ENCODE measurements around the gene PHOX2A. TPM values are rescaled to one million over a fixed set of nuclear protein-coding genes. Genes with fewer than 3 reads are reported as not detected.

PHOX2A gene
- total and polyA plus RNA-seq, 7 experiments from 2014 or later, result not detected

GRCh38 chr11:72228844-72229231, 15.1 kb downstream of the PHOX2A start:
- H3K9me3 ChIP-seq (ENCODE audit: control insufficient read depth in 2 of 3, low read length in 3 of 3), result no peaks in the 10 kb centered on the region
- Mint-ChIP-seq H3K36me3 (peaks cover 0 to 18% (median 0%) of the 10 kb centered on the region in 5 donors), H3K4me3 (no peak overlapping the region), H3K4me1 (peaks cover 0 to 20% (median 16%) of the 10 kb centered on the region in 7 donors), H3K27ac (peak overlapping the region in 3 of 9 donors; percentile 23 to 62 (median 59)), H3K27me3 (no peaks in the 10 kb centered on the region), H3K9me3 (no peaks in the 10 kb centered on the region)
- intact Hi-C loops (cut with micrococcal nuclease), result loop anchor here in 1 of 2 donors (10.0 kb wide), 2 partner anchors 1136 to 1954 kb away; partner anchors contain the start of gene PPFIA1
- H3K27me3 ChIP-seq (ENCODE audit: control insufficient read depth in 2 of 2, insufficient read depth in 2 of 2, low read length in 2 of 2), result no peaks in the 10 kb centered on the region
- no peak overlapping the region for H3K27ac ChIP-seq (ENCODE audit: low read depth, low read length)
- POLR2A ChIA-PET, result interaction anchor here (1.5 kb wide), 1 partner anchor 12 kb away, joined by 3 read pairs; no protein-coding TSS in a partner anchor
- peaks cover 0 to 66% (median 0%) of the 10 kb centered on the region in 3 experiments for H3K36me3 ChIP-seq (ENCODE audit: control insufficient read depth in 2 of 3, insufficient read depth in 3 of 3, low read length in 3 of 3)
- H3K4me3 ChIP-seq (ENCODE audit: low read length), result no peak overlapping the region
- peak in 1 of 9 donors; percentile 14 for DNase-seq
- CTCF ChIA-PET, result no interaction called here
- ATAC-seq, result no peak
- peaks cover 4 to 7% of the 10 kb centered on the region in 2 donors for H3K4me1 ChIP-seq (ENCODE audit: control insufficient read depth in 2 of 2, insufficient read depth in 2 of 2, low read length in 2 of 2)

- intact Hi-C loops (cut with micrococcal nuclease), result loop anchor here in 1 of 2 donors (10.0 kb wide), 2 partner anchors 1136 to 1954 kb away; partner anchors contain the start of gene PPFIA1
- Histone ChIP-seq H3K4me1 (ENCODE audit: control insufficient read depth in 2 of 2, insufficient read depth in 2 of 2, low read length in 2 of 2) (peaks cover 4 to 7% of the 10 kb centered on the region in 2 donors), H3K9me3 (ENCODE audit: control insufficient read depth in 2 of 3, low read length in 3 of 3) (no peaks in the 10 kb centered on the region), H3K27ac (ENCODE audit: low read depth, low read length) (no peak overlapping the region), H3K4me3 (ENCODE audit: low read length) (no peak overlapping the region), H3K27me3 (ENCODE audit: control insufficient read depth in 2 of 2, insufficient read depth in 2 of 2, low read length in 2 of 2) (no peaks in the 10 kb centered on the region), H3K36me3 (ENCODE audit: control insufficient read depth in 2 of 3, insufficient read depth in 3 of 3, low read length in 3 of 3) (peaks cover 0 to 63% (median 0%) of the 10 kb centered on the region in 3 experiments)
- Mint-ChIP-seq H3K4me1 (peaks cover 0 to 20% (median 15%) of the 10 kb centered on the region in 7 donors), H3K36me3 (peaks cover 0 to 14% (median 0%) of the 10 kb centered on the region in 5 donors), H3K27ac (peak overlapping the region in 3 of 9 donors; percentile 56 to 62 (median 59)), H3K4me3 (no peak overlapping the region), H3K27me3 (no peaks in the 10 kb centered on the region), H3K9me3 (no peaks in the 10 kb centered on the region)
- peak in 1 of 9 donors; percentile 9 for DNase-seq
- CTCF ChIA-PET, result no interaction called here
- ATAC-seq, result no peak
- POLR2A ChIA-PET, result interaction anchor here (1.5 kb wide), 1 partner anchor 12 kb away, joined by 3 read pairs; no protein-coding TSS in a partner anchor
Observed at GRCh38 chr11:72228229-72228843, 15.6 kb downstream of the PHOX2A start.

GRCh38 chr11:72227316-72228228, 16.4 kb downstream of the PHOX2A start:
- intact Hi-C loops (cut with micrococcal nuclease), result loop anchor here in 1 of 2 donors (10.0 kb wide), 2 partner anchors 1137 to 1953 kb away; partner anchors contain the start of gene PPFIA1
- H3K27ac ChIP-seq (ENCODE audit: low read depth, low read length), result no peak overlapping the region
- DNase-seq (peak in 1 of 9 donors; percentile 19), ATAC-seq (no peak)
- H3K27me3 ChIP-seq (ENCODE audit: control insufficient read depth in 2 of 2, insufficient read depth in 2 of 2, low read length in 2 of 2), result no peaks in the 10 kb centered on the region
- peaks cover 0 to 57% (median 0%) of the 10 kb centered on the region in 3 experiments for H3K36me3 ChIP-seq (ENCODE audit: control insufficient read depth in 2 of 3, insufficient read depth in 3 of 3, low read length in 3 of 3)
- Mint-ChIP-seq H3K27me3 (no peaks in the 10 kb centered on the region), H3K36me3 (peaks cover 0 to 14% (median 0%) of the 10 kb centered on the region in 5 donors), H3K4me3 (no peak overlapping the region), H3K9me3 (no peaks in the 10 kb centered on the region), H3K27ac (peak overlapping the region in 4 of 9 donors; percentile 48 to 89 (median 57)), H3K4me1 (peaks cover 5 to 25% (median 18%) of the 10 kb centered on the region in 7 donors)
- peaks cover 7% of the 10 kb centered on the region in 2 donors for H3K4me1 ChIP-seq (ENCODE audit: control insufficient read depth in 2 of 2, insufficient read depth in 2 of 2, low read length in 2 of 2)
- no peak overlapping the region for H3K4me3 ChIP-seq (ENCODE audit: low read length)
- ChIA-PET POLR2A (interaction anchor here (1.0 to 1.5 kb wide), 2 partner anchors 13 to 27 kb away, joined by 3 read pairs; no protein-coding TSS in a partner anchor), CTCF (no interaction called here)
- no peaks in the 10 kb centered on the region for H3K9me3 ChIP-seq (ENCODE audit: control insufficient read depth in 2 of 3, low read length in 3 of 3)

- Histone ChIP-seq H3K4me1 (ENCODE audit: control insufficient read depth in 2 of 2, insufficient read depth in 2 of 2, low read length in 2 of 2) (peaks cover 10 to 12% of the 10 kb centered on the region in 2 donors), H3K36me3 (ENCODE audit: control insufficient read depth in 2 of 3, insufficient read depth in 3 of 3, low read length in 3 of 3) (peaks cover 0 to 48% (median 0%) of the 10 kb centered on the region in 3 experiments), H3K27me3 (ENCODE audit: control insufficient read depth in 2 of 2, insufficient read depth in 2 of 2, low read length in 2 of 2) (no peaks in the 10 kb centered on the region), H3K9me3 (ENCODE audit: control insufficient read depth in 2 of 3, low read length in 3 of 3) (no peaks in the 10 kb centered on the region), H3K4me3 (ENCODE audit: low read length) (no peak overlapping the region), H3K27ac (ENCODE audit: low read depth, low read length) (no peak overlapping the region)
- intact Hi-C loops (cut with micrococcal nuclease), result loop anchor here in 1 of 2 donors (10.0 kb wide), 2 partner anchors 1138 to 1952 kb away; partner anchors contain the start of gene PPFIA1
- CTCF ChIA-PET, result no interaction called here
- Mint-ChIP-seq H3K27ac (peak overlapping the region in 8 of 9 donors; percentile 58 to 98 (median 88)), H3K4me1 (peaks cover 12 to 31% (median 24%) of the 10 kb centered on the region in 7 donors), H3K27me3 (no peaks in the 10 kb centered on the region), H3K36me3 (peaks cover 0 to 14% (median 0%) of the 10 kb centered on the region in 5 donors), H3K9me3 (no peaks in the 10 kb centered on the region), H3K4me3 (peak overlapping the region in 1 of 10 donors; percentile 89)
- DNase-seq (peak in 1 of 9 donors; percentile 20), ATAC-seq (no peak)
- POLR2A ChIA-PET, result interaction anchor here (1.0 kb wide), 1 partner anchor 26 kb away, joined by 3 read pairs; no protein-coding TSS in a partner anchor
Observed at GRCh38 chr11:72226701-72227100, 17.3 kb downstream of the PHOX2A start.

GRCh38 chr11:72225411-72225951, 18.5 kb downstream of the PHOX2A start:
- intact Hi-C loops (cut with micrococcal nuclease), result loop anchor here in 1 of 2 donors (10.0 kb wide), 2 partner anchors 1139 to 1951 kb away; partner anchors contain the start of gene PPFIA1
- peak overlapping the region; percentile 80 to 99 (median 90) for H3K4me3 Mint-ChIP-seq
- H3K27ac Mint-ChIP-seq, result peak overlapping the region; percentile 88 to 98 (median 91)
- peaks cover 0 to 12% (median 0%) of the 10 kb centered on the region in 5 donors for H3K36me3 Mint-ChIP-seq
- Histone ChIP-seq H3K36me3 (ENCODE audit: control insufficient read depth in 2 of 3, insufficient read depth in 3 of 3, low read length in 3 of 3) (peaks cover 0 to 36% (median 0%) of the 10 kb centered on the region in 3 experiments), H3K9me3 (ENCODE audit: control insufficient read depth in 2 of 3, low read length in 3 of 3) (no peaks in the 10 kb centered on the region), H3K4me1 (ENCODE audit: control insufficient read depth in 2 of 2, insufficient read depth in 2 of 2, low read length in 2 of 2) (peaks cover 10 to 12% of the 10 kb centered on the region in 2 donors), H3K27me3 (ENCODE audit: control insufficient read depth in 2 of 2, insufficient read depth in 2 of 2, low read length in 2 of 2) (no peaks in the 10 kb centered on the region), H3K4me3 (ENCODE audit: low read length) (peak overlapping the region; percentile 67), H3K27ac (ENCODE audit: low read depth, low read length) (peak overlapping the region; percentile 88)
- H3K9me3 Mint-ChIP-seq, result peaks cover 0 to 1% (median 0%) of the 10 kb centered on the region in 11 donors
- H3K27me3 Mint-ChIP-seq, result no peaks in the 10 kb centered on the region
- peak; percentile 20 for ATAC-seq
- DNase-seq, result peak in 7 of 9 donors; percentile 23 to 45 (median 31)
- POLR2A ChIA-PET, result interaction anchor here (0.9 to 1.8 kb wide), 4 partner anchors 10 to 183 kb away, joined by 3 to 6 read pairs (median 4); no protein-coding TSS in a partner anchor
- peaks cover 12 to 31% (median 24%) of the 10 kb centered on the region in 7 donors for H3K4me1 Mint-ChIP-seq
- CTCF ChIA-PET, result interaction anchor here (0.6 kb wide), 2 partner anchors 81 to 185 kb away, joined by 3 to 4 read pairs; no protein-coding TSS in a partner anchor

All from naive thymus-derived CD4-positive, alpha-beta T cell (primary cell).